ENCODE measurements around the gene IPO13.

IPO13 gene

DNA sequence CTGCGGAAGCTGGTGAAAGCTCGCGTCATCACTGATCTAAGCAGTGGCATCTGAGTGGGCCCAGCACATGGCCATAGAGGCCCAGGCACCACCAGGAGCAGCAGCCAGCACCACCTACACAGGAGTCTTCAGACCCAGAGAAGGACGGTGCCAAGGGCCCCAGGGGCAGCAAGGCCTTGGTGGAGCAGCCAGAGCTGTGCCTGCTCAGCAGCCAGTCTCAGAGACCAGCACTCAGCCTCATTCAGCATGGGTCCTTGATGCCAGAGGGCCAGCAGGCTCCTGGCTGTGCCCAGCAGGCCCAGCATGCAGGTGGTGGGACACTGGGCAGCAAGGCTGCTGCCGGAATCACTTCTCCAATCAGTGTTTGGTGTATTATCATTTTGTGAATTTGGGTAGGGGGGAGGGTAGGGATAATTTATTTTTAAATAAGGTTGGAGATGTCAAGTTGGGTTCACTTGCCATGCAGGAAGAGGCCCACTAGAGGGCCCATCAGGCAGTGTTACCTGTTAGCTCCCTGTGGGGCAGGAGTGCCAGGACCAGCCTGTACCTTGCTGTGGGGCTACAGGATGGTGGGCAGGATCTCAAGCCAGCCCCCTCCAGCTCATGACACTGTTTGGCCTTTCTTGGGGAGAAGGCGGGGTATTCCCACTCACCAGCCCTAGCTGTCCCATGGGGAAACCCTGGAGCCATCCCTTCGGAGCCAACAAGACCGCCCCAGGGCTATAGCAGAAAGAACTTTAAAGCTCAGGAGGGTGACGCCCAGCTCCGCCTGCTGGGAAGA lies 16.4 kb upstream of the IPO13 start:
- no peak for FAIRE-seq
- DNase-seq (ENCODE audit: insufficient read length, low spot score) = no peak
- TF ChIP-seq POLR2A (IDR thresholded peaks at IDR 0.05; ENCODE audit: low read depth, low read length) (no peak), POLR2AphosphoS5 (IDR thresholded peaks at IDR 0.05; ENCODE audit: low read depth, low read length) (no peak), TAF1 (IDR thresholded peaks at IDR 0.05; ENCODE audit: low read depth, low read length) (no peak), SPI1 (IDR thresholded peaks at IDR 0.05; ENCODE audit: low read depth, low read length) (no peak), POU2F2 (IDR thresholded peaks at IDR 0.05; ENCODE audit: low read depth, low read length) (no peak), PAX5 (IDR thresholded peaks at IDR 0.05; ENCODE audit: insufficient read depth, low read length, severe bottlenecking) (no peak)

DNA sequence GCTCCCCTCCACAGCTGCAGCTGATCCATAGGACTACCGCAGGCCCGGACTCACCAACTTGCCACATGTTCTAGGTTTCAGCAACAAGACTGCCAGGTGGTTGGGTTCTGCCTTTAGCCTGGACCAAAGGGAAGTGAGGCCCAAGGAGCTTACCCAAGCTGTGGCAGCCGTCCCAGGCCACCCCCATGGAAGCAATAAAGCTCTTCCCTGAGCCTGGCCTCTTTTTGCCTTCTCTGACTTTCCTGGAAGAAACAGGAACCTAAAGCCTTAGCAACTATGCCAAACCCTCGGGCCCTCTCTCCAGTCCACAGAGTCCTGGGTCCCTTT lies 15.8 kb upstream of the IPO13 start:
- FAIRE-seq = no peak
- DNase-seq (ENCODE audit: insufficient read length, low spot score) = no peak

DNA sequence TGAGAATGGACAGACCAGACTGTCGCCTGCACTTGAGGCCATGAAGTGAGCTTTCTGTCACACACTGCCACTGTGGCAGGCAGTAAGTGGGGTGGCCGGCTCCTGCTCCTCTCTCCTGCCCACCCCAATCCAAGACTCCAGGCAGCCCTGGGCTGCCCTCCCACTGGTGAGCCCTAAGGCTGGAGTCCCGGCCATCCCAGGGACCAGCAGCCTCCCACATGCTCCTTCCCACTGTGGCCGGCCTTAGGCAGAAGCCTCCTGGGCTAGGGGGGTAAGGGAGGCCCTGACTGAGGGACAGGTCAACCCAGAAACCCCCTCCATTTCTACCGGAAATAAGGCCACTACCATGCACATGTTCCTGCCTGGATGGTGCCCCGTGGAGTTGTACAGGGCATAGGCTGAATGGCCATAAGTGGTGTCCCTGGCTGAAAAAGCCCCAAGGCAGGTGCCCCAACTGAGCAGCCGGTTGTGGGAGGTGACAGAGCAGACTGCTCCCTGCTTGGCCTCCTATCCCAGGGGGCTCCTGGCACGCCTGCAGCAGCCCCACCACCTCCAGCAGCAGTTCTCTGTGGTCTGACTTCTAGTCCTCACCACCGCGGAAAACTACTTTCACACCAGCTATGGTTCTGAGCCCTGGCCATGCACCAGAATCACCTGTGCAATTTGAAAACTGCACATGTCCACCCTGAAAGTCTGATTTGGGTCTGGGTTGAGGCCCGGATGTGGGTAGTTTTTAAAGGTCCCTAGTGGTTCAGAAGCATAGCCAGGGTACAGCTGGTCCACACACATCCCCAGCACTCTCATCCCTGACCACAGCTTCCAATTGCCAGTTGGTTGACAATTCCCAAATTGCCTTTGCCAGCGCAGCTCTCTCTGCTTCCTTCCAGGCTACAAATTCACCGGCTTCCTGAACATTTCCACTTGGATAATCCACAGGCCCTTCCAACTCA lies 14.8 kb upstream of the IPO13 start:
- no peak for FAIRE-seq
- TF ChIP-seq POLR2AphosphoS5 (IDR thresholded peaks at IDR 0.05; ENCODE audit: low read depth, low read length) (0 out of 2 replicates have a peak, but pooled peaks have one; percentile 23), POU2F2 (IDR thresholded peaks at IDR 0.05; ENCODE audit: low read depth, low read length) (no peak), TAF1 (IDR thresholded peaks at IDR 0.05; ENCODE audit: low read depth, low read length) (no peak), PAX5 (IDR thresholded peaks at IDR 0.05; ENCODE audit: insufficient read depth, low read length, severe bottlenecking) (no peak), SPI1 (IDR thresholded peaks at IDR 0.05; ENCODE audit: low read depth, low read length) (no peak), POLR2A (IDR thresholded peaks at IDR 0.05; ENCODE audit: low read depth, low read length) (no peak)
- no peak for DNase-seq (ENCODE audit: insufficient read length, low spot score)

More for the DNA sequence above, 15.8 kb upstream of the IPO13 start:
- TF ChIP-seq TAF1 (IDR thresholded peaks at IDR 0.05; ENCODE audit: low read depth, low read length) (no peak), POLR2AphosphoS5 (IDR thresholded peaks at IDR 0.05; ENCODE audit: low read depth, low read length) (no peak), POLR2A (IDR thresholded peaks at IDR 0.05; ENCODE audit: low read depth, low read length) (no peak), SPI1 (IDR thresholded peaks at IDR 0.05; ENCODE audit: low read depth, low read length) (no peak), PAX5 (IDR thresholded peaks at IDR 0.05; ENCODE audit: insufficient read depth, low read length, severe bottlenecking) (no peak), POU2F2 (IDR thresholded peaks at IDR 0.05; ENCODE audit: low read depth, low read length) (no peak)

DNA sequence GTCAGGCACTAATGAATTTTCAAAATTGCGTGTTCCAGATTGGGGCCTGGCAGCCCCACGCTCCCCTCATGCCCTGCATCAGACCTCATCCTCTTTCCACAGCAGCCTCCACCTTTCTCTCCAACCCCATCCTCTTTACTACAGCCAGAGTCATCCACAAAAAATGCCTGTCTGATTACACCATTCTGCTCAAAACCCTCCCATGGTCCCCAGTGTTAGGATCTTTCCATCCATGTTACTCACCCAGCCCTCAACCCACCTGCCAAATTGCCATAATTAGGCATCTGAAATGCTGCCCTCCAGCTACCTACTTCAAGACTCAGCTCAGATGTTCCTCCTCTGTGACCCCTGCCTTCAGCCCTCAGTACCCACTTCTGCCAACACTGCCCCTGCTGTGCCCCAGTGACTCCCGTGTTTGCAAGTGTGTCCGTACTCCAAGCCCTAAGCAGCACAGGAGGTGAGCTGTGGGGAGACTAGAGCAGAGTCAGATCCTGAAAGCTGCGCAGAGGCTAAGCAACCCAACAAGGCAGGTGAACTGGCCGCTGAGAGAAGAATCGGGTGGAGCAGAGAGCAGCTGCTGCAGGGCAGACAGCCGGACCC lies 13.9 kb upstream of the IPO13 start:
- FAIRE-seq (peak; percentile 78), DNase-seq (ENCODE audit: insufficient read length, low spot score) (no peak)
- TF ChIP-seq POLR2A (IDR thresholded peaks at IDR 0.05; ENCODE audit: low read depth, low read length) = no peak
- no peak for TF ChIP-seq TAF1 (IDR thresholded peaks at IDR 0.05; ENCODE audit: low read depth, low read length)
- no peak for TF ChIP-seq POLR2AphosphoS5 (IDR thresholded peaks at IDR 0.05; ENCODE audit: low read depth, low read length)
- no peak for TF ChIP-seq POU2F2 (IDR thresholded peaks at IDR 0.05; ENCODE audit: low read depth, low read length)
- TF ChIP-seq PAX5 (IDR thresholded peaks at IDR 0.05; ENCODE audit: insufficient read depth, low read length, severe bottlenecking) = no peak
- no peak for TF ChIP-seq SPI1 (IDR thresholded peaks at IDR 0.05; ENCODE audit: low read depth, low read length)

- TF ChIP-seq POU2F2 (IDR thresholded peaks at IDR 0.05; ENCODE audit: low read depth, low read length) (no peak), POLR2A (IDR thresholded peaks at IDR 0.05; ENCODE audit: low read depth, low read length) (no peak), POLR2AphosphoS5 (IDR thresholded peaks at IDR 0.05; ENCODE audit: low read depth, low read length) (no peak), TAF1 (IDR thresholded peaks at IDR 0.05; ENCODE audit: low read depth, low read length) (no peak), PAX5 (IDR thresholded peaks at IDR 0.05; ENCODE audit: insufficient read depth, low read length, severe bottlenecking) (no peak), SPI1 (IDR thresholded peaks at IDR 0.05; ENCODE audit: low read depth, low read length) (no peak)
- no peak for DNase-seq (ENCODE audit: insufficient read length, low spot score)
- FAIRE-seq = peak; percentile 64
These were observed 13.2 kb upstream of the IPO13 start, which contains the start of gene ARTN for GRCh38 chr1:43933386-43934100. Gene ARTN (plus strand): TSS chr1:43933801. CDS start chr1:43935657, 1,856 bp downstream.

- FAIRE-seq = peak; percentile 90
- TF ChIP-seq POU2F2 (IDR thresholded peaks at IDR 0.05; ENCODE audit: low read depth, low read length) (0 out of 2 replicates have a peak, but pooled peaks have one; percentile 34), POLR2AphosphoS5 (IDR thresholded peaks at IDR 0.05; ENCODE audit: low read depth, low read length) (no peak)
- DNase-seq (ENCODE audit: insufficient read length, low spot score) = peak; percentile 81
These were observed 12.4 kb upstream of the IPO13 start for GRCh38 chr1:43934101-43934985.

DNA sequence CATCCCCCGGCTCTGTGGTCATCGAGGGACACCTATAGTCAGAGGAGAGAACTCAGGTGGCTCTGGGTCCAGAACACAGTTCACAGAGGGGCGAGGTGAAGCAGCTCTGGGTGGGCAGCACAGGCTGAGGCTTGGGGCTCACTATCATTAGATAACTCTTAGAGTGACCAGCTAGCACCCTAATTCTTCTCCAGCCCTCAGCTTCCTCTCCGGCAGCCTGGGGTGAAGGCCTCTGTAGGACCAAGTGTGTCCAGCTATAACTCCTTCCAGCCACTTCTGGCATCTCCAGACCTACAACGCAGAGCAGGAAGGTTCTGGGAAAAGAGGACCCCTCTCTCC lies 11.8 kb upstream of the IPO13 start:
- DNase-seq (ENCODE audit: insufficient read length, low spot score) (no peak), FAIRE-seq (no peak)
- no peak for TF ChIP-seq TAF1 (IDR thresholded peaks at IDR 0.05; ENCODE audit: low read depth, low read length)
- TF ChIP-seq SPI1 (IDR thresholded peaks at IDR 0.05; ENCODE audit: low read depth, low read length) = no peak

GRCh38 chr1:43935711-43936427 lies 10.9 kb upstream of the IPO13 start:
- DNase-seq (ENCODE audit: insufficient read length, low spot score) = no peak
- TF ChIP-seq PAX5 (IDR thresholded peaks at IDR 0.05; ENCODE audit: insufficient read depth, low read length, severe bottlenecking) (no peak), POLR2AphosphoS5 (IDR thresholded peaks at IDR 0.05; ENCODE audit: low read depth, low read length) (no peak), TAF1 (IDR thresholded peaks at IDR 0.05; ENCODE audit: low read depth, low read length) (no peak), SPI1 (IDR thresholded peaks at IDR 0.05; ENCODE audit: low read depth, low read length) (no peak), POU2F2 (IDR thresholded peaks at IDR 0.05; ENCODE audit: low read depth, low read length) (no peak), POLR2A (IDR thresholded peaks at IDR 0.05; ENCODE audit: low read depth, low read length) (no peak)

More at GRCh38 chr1:43935711-43936427, 10.9 kb upstream of the IPO13 start:
- FAIRE-seq = no peak

Data from GM12891 (cell line).